GM21825 (cell line): ENCODE data around the gene EGR4.

ENCODE experiments used
- ATAC-seq: cut with Tn5 transposase; IDR thresholded peaks from one replicate; pipeline ENCODE4 v1.9.1; 2021; ENCODE audit warnings: mild to moderate bottlenecking, moderate library complexity; ENCODE audit not compliant: unreplicated experiment

The EGR4 gene

GRCh38 chr2:73250872-73251846, 42.2 kb downstream of the EGR4 start:
- ATAC-seq: no peak

- no peak for ATAC-seq
These were observed 43.7 kb downstream of the EGR4 start for GRCh38 chr2:73249636-73250035.

- no peak for ATAC-seq
These were observed 46.5 kb downstream of the EGR4 start for GRCh38 chr2:73246850-73247249.

GRCh38 chr2:73244580-73244979, 48.8 kb downstream of the EGR4 start:
- no peak for ATAC-seq

GRCh38 chr2:73243884-73244570, 49.3 kb downstream of the EGR4 start:
- no peak for ATAC-seq
